ENCODE data around the gene CELSR2. TPM values are rescaled to one million over a fixed set of nuclear protein-coding genes. Genes with fewer than 3 reads are reported as not detected.

Gene CELSR2
- total RNA-seq, 2 donors from 2014 or later: 2.5 to 3.1 TPM

- no peaks in the 10 kb centered on the region for H3K4me1 Mint-ChIP-seq (ENCODE audit: low read depth)
- ATAC-seq (replicated peaks in 1 of 2) (no peak), DNase-seq (no peak)
- no peaks in the 10 kb centered on the region for H3K36me3 Mint-ChIP-seq (ENCODE audit: insufficient read depth in 2 of 2)
- H3K4me3 Mint-ChIP-seq: no peak overlapping the region
- no peaks in the 10 kb centered on the region for H3K27me3 Mint-ChIP-seq (ENCODE audit: low read depth)
- H3K9me3 Mint-ChIP-seq: no peaks in the 10 kb centered on the region
- H3K27ac Mint-ChIP-seq: no peak overlapping the region
Measured at GRCh38 chr1:109256971-109257681, 7.8 kb downstream of the CELSR2 start.

DNA sequence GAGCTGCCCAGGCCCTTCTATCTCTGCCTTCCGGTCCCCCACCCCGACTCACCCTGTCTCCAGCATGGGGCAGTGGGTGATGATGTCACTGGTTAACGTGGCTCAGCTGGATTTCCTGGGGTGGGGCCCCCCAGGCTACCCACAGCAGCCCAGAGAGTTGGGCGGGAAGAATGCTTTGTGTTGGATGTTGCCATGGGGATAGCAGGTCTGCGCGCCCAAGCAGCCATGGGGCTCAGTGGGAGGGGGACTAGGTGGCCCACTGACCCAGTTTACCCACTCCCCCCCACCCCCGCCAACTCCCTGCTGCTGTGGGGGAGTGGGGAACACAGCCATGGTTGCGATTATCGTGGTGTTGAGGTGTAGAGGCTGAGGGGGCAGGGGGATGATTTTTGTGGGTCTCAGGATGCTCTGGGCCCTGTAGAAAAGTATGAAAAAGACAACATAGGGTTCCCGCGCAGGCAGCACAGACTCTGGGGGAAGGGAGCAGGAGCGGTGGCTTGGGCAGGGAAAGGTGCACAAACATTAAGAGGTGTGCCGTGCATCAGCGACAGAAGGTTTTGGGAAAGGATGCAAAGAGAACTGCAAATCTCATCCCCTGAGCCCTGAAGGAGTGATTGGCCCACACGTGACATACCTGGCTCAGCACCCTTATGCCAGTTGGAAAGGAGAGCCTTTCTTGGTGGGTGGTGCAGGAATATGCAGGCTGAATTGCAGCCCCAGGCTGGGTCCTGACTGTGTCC is 8.5 kb downstream of the CELSR2 start:
- DNase-seq (no peak), ATAC-seq (replicated peaks in 1 of 2) (no peak)
- Mint-ChIP-seq H3K4me3 (no peak overlapping the region), H3K27me3 (ENCODE audit: low read depth) (no peaks in the 10 kb centered on the region), H3K36me3 (ENCODE audit: insufficient read depth in 2 of 2) (no peaks in the 10 kb centered on the region), H3K4me1 (ENCODE audit: low read depth) (no peaks in the 10 kb centered on the region), H3K27ac (no peak overlapping the region), H3K9me3 (no peaks in the 10 kb centered on the region)

DNA sequence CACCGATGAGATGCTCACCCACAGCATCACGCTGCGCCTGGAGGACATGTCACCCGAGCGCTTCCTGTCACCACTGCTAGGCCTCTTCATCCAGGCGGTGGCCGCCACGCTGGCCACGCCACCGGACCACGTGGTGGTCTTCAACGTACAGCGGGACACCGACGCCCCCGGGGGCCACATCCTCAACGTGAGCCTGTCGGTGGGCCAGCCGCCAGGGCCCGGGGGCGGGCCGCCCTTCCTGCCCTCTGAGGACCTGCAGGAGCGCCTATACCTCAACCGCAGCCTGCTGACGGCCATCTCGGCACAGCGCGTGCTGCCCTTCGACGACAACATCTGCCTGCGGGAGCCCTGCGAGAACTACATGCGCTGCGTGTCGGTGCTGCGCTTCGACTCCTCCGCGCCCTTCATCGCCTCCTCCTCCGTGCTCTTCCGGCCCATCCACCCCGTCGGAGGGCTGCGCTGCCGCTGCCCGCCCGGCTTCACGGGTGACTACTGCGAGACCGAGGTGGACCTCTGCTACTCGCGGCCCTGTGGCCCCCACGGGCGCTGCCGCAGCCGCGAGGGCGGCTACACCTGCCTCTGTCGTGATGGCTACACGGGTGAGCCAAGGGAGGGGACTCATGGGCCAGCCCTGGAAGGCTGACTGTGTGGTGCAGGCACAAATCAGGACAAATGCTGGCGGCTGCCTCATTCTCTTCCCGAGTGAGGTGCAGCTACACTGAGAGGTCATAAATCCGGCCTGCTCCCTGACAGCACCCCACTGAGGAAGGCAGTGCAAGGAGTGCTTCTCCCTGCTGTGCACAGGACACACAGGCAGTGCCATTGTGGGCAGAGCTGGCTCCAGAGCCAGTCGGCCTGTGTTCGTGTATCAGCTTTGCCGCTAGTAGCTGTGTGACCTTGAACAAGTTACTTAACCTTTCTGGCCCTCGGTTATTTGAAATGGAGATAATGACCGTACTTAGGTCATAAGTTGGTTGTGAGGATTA is 9.4 kb downstream of the CELSR2 start:
- no peak for ATAC-seq (replicated peaks in 1 of 2)
- no peak overlapping the region for H3K27ac Mint-ChIP-seq
- no peak for DNase-seq
- no peaks in the 10 kb centered on the region for H3K9me3 Mint-ChIP-seq
- no peaks in the 10 kb centered on the region for H3K27me3 Mint-ChIP-seq (ENCODE audit: low read depth)
- no peak overlapping the region for H3K4me3 Mint-ChIP-seq
- no peaks in the 10 kb centered on the region for H3K36me3 Mint-ChIP-seq (ENCODE audit: insufficient read depth in 2 of 2)
- H3K4me1 Mint-ChIP-seq (ENCODE audit: low read depth): no peaks in the 10 kb centered on the region

DNA sequence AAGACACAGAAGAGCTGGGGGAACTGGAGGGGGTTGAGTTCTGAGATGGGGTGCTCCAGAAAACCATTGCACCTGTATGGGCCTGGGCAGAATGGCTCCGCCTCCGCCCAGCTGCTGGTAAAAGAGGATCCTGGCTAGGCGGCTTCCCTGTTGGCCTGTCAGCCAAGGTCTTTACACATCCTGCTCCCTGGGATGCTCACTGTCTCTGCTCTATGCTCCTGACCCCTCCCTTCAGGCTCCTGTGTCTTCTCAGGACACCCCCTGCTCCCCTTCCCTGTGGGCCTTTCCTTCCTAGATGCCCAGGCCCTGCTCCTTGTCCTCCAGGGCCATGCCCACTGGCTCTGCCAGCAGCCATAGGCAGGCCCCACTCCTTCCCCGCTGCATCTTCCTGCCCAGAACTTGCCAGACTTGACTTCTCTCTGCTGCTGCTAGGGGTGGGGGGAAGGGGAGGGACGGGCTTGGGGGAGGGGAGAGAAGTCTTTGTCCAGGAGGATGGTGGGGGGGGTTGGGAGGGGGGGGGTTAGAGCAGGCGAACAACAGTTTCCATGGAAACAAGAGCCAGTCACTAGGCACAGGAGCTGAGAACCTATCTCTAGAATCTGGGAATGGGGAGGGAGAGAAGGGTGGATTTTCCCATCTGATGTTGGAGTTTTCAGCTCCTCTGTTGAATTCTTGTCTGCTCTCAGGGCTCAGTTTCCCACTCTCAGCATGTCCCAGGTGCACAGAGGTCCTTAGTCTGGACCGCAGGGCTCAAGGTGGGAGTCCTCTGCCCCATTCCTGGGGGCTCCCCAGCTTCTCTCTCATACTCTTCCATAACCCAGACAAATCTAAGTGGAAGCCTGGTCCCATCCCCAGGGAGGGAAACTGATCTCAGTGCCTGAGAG is 10.6 kb downstream of the CELSR2 start:
- Mint-ChIP-seq H3K36me3 (ENCODE audit: insufficient read depth in 2 of 2) (no peaks in the 10 kb centered on the region), H3K4me1 (ENCODE audit: low read depth) (no peaks in the 10 kb centered on the region), H3K4me3 (no peak overlapping the region), H3K9me3 (no peaks in the 10 kb centered on the region), H3K27me3 (ENCODE audit: low read depth) (no peaks in the 10 kb centered on the region), H3K27ac (no peak overlapping the region)
- ATAC-seq (replicated peaks in 1 of 2): no peak
- no peak for DNase-seq

DNA sequence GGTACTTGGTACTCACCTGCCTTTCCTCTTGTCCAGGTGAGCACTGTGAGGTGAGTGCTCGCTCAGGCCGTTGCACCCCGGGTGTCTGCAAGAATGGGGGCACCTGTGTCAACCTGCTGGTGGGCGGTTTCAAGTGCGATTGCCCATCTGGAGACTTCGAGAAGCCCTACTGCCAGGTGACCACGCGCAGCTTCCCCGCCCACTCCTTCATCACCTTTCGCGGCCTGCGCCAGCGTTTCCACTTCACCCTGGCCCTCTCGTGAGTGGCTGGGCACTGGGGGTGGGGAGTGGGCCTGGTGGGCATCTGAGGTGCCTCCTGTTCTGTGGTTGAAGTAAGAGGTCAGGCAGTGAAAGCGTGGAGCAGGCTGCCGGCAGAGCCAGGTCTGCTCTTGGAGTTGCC is 11.7 kb downstream of the CELSR2 start:
- Mint-ChIP-seq H3K36me3 (ENCODE audit: insufficient read depth in 2 of 2) (no peaks in the 10 kb centered on the region), H3K9me3 (no peaks in the 10 kb centered on the region), H3K4me1 (ENCODE audit: low read depth) (no peaks in the 10 kb centered on the region), H3K27me3 (ENCODE audit: low read depth) (no peaks in the 10 kb centered on the region), H3K27ac (no peak overlapping the region), H3K4me3 (no peak overlapping the region)
- no peak for DNase-seq
- ATAC-seq (replicated peaks in 1 of 2): no peak

DNA sequence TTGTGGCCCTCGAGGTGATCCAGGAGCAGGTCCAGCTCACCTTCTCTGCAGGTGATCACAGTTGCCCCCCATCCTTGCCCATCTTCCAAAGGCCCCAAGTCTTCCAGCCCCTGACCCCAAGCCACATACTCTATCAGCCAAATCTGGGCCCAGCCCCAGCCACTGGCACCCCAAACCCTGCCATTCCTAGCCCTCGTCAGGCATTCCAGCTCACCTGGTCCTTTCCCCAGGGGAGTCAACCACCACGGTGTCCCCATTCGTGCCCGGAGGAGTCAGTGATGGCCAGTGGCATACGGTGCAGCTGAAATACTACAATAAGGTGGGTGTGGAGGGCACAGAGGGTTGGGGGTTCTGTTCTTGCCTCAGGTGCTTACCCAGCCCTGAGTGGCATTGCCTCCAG is 12.2 kb downstream of the CELSR2 start:
- Mint-ChIP-seq H3K9me3 (no peaks in the 10 kb centered on the region), H3K27ac (no peak overlapping the region), H3K4me1 (ENCODE audit: low read depth) (no peaks in the 10 kb centered on the region), H3K36me3 (ENCODE audit: insufficient read depth in 2 of 2) (no peaks in the 10 kb centered on the region), H3K4me3 (no peak overlapping the region), H3K27me3 (ENCODE audit: low read depth) (no peaks in the 10 kb centered on the region)
- DNase-seq: no peak
- no peak for ATAC-seq (replicated peaks in 1 of 2)

DNA sequence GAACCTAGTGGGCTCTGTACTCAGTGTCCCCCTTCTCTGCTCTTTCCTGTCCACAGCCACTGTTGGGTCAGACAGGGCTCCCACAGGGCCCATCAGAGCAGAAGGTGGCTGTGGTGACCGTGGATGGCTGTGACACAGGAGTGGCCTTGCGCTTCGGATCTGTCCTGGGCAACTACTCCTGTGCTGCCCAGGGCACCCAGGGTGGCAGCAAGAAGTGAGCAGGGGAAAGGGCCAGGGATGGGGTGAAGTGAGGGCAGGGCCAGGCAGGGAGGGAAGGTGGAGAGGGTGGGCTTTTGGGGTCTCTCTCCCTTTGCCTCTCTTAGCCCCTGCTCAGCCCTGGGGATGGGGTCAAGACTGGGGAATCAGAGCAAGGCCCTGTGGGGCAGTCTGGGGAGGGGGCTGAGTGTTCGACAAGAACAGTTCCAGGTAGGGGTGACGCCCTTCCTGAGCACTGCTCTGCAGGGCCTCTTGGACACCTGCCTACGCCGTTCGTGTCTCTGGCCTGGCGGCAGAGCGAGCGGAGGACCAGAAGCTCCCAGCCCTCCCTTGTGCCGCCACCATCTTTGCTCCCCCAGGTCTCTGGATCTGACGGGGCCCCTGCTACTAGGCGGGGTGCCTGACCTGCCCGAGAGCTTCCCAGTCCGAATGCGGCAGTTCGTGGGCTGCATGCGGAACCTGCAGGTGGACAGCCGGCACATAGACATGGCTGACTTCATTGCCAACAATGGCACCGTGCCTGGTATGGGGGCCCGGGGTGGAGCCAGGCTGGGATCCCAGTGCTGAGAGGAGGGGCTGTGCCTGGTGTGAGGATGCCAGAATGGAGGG is 13.1 kb downstream of the CELSR2 start:
- Mint-ChIP-seq H3K27ac (no peak overlapping the region), H3K36me3 (ENCODE audit: insufficient read depth in 2 of 2) (no peaks in the 10 kb centered on the region), H3K9me3 (no peaks in the 10 kb centered on the region), H3K4me3 (no peak overlapping the region), H3K4me1 (ENCODE audit: low read depth) (no peaks in the 10 kb centered on the region), H3K27me3 (ENCODE audit: low read depth) (no peaks in the 10 kb centered on the region)
- ATAC-seq (replicated peaks in 1 of 2) (no peak), DNase-seq (no peak)

GRCh38 chr1:109263234-109263596 is 13.9 kb downstream of the CELSR2 start:
- ATAC-seq (replicated peaks in 1 of 2) (peak; percentile 30), DNase-seq (no peak)
- Mint-ChIP-seq H3K36me3 (ENCODE audit: insufficient read depth in 2 of 2) (no peaks in the 10 kb centered on the region), H3K9me3 (no peaks in the 10 kb centered on the region), H3K27ac (no peak overlapping the region), H3K4me3 (no peak overlapping the region), H3K4me1 (ENCODE audit: low read depth) (no peaks in the 10 kb centered on the region), H3K27me3 (ENCODE audit: low read depth) (no peaks in the 10 kb centered on the region)

DNA sequence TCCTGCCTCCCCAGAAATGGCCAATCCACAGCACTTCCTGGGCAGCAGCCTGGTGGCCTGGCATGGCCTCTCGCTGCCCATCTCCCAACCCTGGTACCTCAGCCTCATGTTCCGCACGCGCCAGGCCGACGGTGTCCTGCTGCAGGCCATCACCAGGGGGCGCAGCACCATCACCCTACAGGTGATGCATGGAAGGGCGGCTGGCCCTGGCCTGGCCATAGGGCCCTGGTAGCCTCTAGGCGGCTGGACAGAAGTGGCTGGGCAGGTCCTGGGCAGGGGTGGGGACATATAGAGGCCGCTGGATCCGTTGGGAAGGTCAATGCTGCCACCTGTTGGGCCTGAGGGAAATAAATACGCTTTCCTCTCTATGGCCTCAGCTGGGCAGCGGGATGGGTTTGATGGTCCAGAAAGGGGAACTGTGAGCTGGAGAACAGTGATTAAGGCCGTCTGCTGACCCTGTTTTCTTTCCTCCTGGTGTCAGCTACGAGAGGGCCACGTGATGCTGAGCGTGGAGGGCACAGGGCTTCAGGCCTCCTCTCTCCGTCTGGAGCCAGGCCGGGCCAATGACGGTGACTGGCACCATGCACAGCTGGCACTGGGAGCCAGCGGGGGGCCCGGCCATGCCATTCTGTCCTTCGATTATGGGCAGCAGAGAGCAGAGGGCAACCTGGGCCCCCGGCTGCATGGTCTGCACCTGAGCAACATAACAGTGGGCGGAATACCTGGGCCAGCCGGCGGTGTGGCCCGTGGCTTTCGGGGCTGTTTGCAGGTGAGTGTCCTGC is 14.4 kb downstream of the CELSR2 start:
- no peaks in the 10 kb centered on the region for H3K4me1 Mint-ChIP-seq (ENCODE audit: low read depth)
- H3K36me3 Mint-ChIP-seq (ENCODE audit: insufficient read depth in 2 of 2): no peaks in the 10 kb centered on the region
- DNase-seq (peak; percentile 87 to 88), ATAC-seq (replicated peaks in 1 of 2) (peak; percentile 96 to 97)
- no peak overlapping the region for H3K4me3 Mint-ChIP-seq
- H3K27me3 Mint-ChIP-seq (ENCODE audit: low read depth): no peaks in the 10 kb centered on the region
- no peaks in the 10 kb centered on the region for H3K9me3 Mint-ChIP-seq
- H3K27ac Mint-ChIP-seq: no peak overlapping the region

DNA sequence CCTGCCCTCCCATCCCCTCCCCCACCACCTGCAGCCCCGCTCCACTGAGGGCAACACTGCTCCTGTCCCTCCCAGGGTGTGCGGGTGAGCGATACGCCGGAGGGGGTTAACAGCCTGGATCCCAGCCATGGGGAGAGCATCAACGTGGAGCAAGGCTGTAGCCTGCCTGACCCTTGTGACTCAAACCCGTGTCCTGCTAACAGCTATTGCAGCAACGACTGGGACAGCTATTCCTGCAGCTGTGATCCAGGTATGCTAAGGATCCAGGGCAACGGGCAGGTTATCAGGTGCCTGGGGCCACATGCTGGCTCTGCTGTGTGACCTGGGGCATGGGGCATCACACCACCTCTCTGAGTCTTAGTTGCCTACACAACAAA is 15.0 kb downstream of the CELSR2 start:
- Mint-ChIP-seq H3K4me1 (ENCODE audit: low read depth) (no peaks in the 10 kb centered on the region), H3K27me3 (ENCODE audit: low read depth) (no peaks in the 10 kb centered on the region), H3K9me3 (no peaks in the 10 kb centered on the region), H3K27ac (no peak overlapping the region), H3K4me3 (no peak overlapping the region), H3K36me3 (ENCODE audit: insufficient read depth in 2 of 2) (no peaks in the 10 kb centered on the region)
- no peak for DNase-seq
- no peak for ATAC-seq (replicated peaks in 1 of 2)

DNA sequence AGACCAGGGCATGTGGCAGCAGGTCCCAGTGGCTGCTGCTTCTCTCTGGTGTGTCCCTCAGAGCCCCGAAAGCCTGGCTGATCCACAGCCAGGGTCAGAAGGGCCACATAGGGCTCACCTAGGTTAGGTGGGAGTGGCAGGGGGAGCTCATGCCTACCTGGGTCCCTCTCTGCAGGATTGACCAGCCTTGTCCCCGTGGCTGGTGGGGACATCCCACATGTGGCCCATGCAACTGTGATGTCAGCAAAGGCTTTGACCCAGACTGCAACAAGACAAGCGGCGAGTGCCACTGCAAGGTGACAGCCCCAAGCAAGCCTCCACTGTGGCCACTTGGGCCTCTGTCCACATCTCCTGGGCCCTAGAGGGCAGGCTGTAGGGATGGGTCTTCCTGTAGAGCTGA is 15.7 kb downstream of the CELSR2 start:
- no peaks in the 10 kb centered on the region for H3K4me1 Mint-ChIP-seq (ENCODE audit: low read depth)
- DNase-seq: no peak
- no peaks in the 10 kb centered on the region for H3K36me3 Mint-ChIP-seq (ENCODE audit: insufficient read depth in 2 of 2)
- no peak overlapping the region for H3K4me3 Mint-ChIP-seq
- no peak overlapping the region for H3K27ac Mint-ChIP-seq
- no peaks in the 10 kb centered on the region for H3K9me3 Mint-ChIP-seq
- H3K27me3 Mint-ChIP-seq (ENCODE audit: low read depth): no peaks in the 10 kb centered on the region
- ATAC-seq (replicated peaks in 1 of 2): no peak
